ENCODE measurements around the gene QTRT2. TPM values are rescaled to one million over a fixed set of nuclear protein-coding genes. Genes with fewer than 3 reads are reported as not detected.

QTRT2 gene
- total and polyA plus RNA-seq, 4 donors = 4.3 to 11.3 (median 5.9) TPM

GRCh38 chr3:114011059-114011797, 45.3 kb upstream of the QTRT2 start:
- Histone ChIP-seq H3K9me3 (ENCODE audit: control insufficient read depth in 4 of 4, low read length in 3 of 4) (peaks cover 0 to under 1% (median 0%) of the 10 kb centered on the region in 4 donors), H3K27ac (ENCODE audit: low read depth in 1 of 2, low read length in 2 of 2) (no peak overlapping the region), H3K4me1 (ENCODE audit: control insufficient read depth in 4 of 4, insufficient read depth in 4 of 4, low read length in 3 of 4) (no peaks in the 10 kb centered on the region), H3K4me3 (ENCODE audit: low read depth in 1 of 3, low read length in 3 of 3) (no peak overlapping the region), H3K9ac (ENCODE audit: low read depth in 1 of 2, low read length in 2 of 2) (no peak overlapping the region), H3K27me3 (ENCODE audit: control insufficient read depth in 4 of 4, insufficient read depth in 4 of 4, low read length in 3 of 4) (no peaks in the 10 kb centered on the region), H3K36me3 (ENCODE audit: control insufficient read depth in 4 of 4, insufficient read depth in 3 of 4, low read depth in 1 of 4, low read length in 3 of 4) (peaks cover 0 to 3% (median 0%) of the 10 kb centered on the region in 4 donors)
- TF ChIP-seq TAF1 (conservative IDR thresholded peaks at IDR 0.05) = no peak
- TF ChIP-seq SP1 (IDR thresholded peaks at IDR 0.05) = no peak
- no peak for TF ChIP-seq HNF4A (conservative IDR thresholded peaks at IDR 0.05)
- no peak for TF ChIP-seq YY1 (IDR thresholded peaks at IDR 0.05)
- TF ChIP-seq HNF4G (IDR thresholded peaks at IDR 0.05) = no peak
- no peak for TF ChIP-seq GABPA (IDR thresholded peaks at IDR 0.05 in 1 of 2, conservative IDR thresholded peaks at IDR 0.05 in 1 of 2)
- TF ChIP-seq ZBTB33 (IDR thresholded peaks at IDR 0.05) = no peak
- no peak for TF ChIP-seq RXRA (IDR thresholded peaks at IDR 0.05)
- no peak for TF ChIP-seq NR2F2 (IDR thresholded peaks at IDR 0.05)
- no peak for TF ChIP-seq RAD21 (IDR thresholded peaks at IDR 0.05)
- no peak for TF ChIP-seq FOXA1 (IDR thresholded peaks at IDR 0.05)
- 92% methylated on average over 2 of the region's 2 CpGs for WGBS
- no peak for DNase-seq (ENCODE audit: low spot score)

DNA sequence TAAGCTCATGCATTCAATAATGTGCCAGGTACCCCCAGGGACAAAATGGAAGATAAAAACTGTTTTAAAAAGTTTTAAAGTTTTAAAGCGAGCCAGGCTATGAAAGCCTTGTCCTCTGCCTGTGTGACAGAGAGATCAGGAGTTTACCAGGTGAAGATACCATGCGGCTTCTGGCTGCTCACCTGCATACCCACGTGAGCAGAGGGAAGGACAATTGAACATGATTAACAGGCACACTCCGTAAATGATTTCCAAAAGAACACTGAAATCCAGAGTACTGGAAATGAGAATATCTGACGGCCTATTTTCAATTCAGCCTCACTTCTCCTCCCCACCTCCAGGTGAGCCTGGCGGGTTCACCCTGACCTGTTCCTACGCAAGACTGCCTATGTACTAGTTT, 42.3 kb upstream of the QTRT2 start:
- Histone ChIP-seq H3K27ac (ENCODE audit: low read depth in 1 of 2, low read length in 2 of 2) (no peak overlapping the region), H3K4me1 (ENCODE audit: control insufficient read depth in 4 of 4, insufficient read depth in 4 of 4, low read length in 3 of 4) (no peaks in the 10 kb centered on the region), H3K27me3 (ENCODE audit: control insufficient read depth in 4 of 4, insufficient read depth in 4 of 4, low read length in 3 of 4) (no peaks in the 10 kb centered on the region), H3K9ac (ENCODE audit: low read depth in 1 of 2, low read length in 2 of 2) (no peak overlapping the region), H3K9me3 (ENCODE audit: control insufficient read depth in 4 of 4, low read length in 3 of 4) (no peaks in the 10 kb centered on the region), H3K4me3 (ENCODE audit: low read depth in 1 of 3, low read length in 3 of 3) (no peak overlapping the region), H3K36me3 (ENCODE audit: control insufficient read depth in 4 of 4, insufficient read depth in 3 of 4, low read depth in 1 of 4, low read length in 3 of 4) (peaks cover 0 to 3% (median 0%) of the 10 kb centered on the region in 4 donors)
- TF ChIP-seq, protein P1, sequence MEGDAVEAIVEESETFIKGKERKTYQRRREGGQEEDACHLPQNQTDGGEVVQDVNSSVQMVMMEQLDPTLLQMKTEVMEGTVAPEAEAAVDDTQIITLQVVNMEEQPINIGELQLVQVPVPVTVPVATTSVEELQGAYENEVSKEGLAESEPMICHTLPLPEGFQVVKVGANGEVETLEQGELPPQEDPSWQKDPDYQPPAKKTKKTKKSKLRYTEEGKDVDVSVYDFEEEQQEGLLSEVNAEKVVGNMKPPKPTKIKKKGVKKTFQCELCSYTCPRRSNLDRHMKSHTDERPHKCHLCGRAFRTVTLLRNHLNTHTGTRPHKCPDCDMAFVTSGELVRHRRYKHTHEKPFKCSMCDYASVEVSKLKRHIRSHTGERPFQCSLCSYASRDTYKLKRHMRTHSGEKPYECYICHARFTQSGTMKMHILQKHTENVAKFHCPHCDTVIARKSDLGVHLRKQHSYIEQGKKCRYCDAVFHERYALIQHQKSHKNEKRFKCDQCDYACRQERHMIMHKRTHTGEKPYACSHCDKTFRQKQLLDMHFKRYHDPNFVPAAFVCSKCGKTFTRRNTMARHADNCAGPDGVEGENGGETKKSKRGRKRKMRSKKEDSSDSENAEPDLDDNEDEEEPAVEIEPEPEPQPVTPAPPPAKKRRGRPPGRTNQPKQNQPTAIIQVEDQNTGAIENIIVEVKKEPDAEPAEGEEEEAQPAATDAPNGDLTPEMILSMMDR (IDR thresholded peaks at IDR 0.05; ENCODE audit: low read depth, low read length, missing input control) = no peak
- no peak for TF ChIP-seq FOXA1 (IDR thresholded peaks at IDR 0.05)
- TF ChIP-seq SP1 (IDR thresholded peaks at IDR 0.05) = no peak
- TF ChIP-seq RXRA (IDR thresholded peaks at IDR 0.05) = no peak
- no peak for TF ChIP-seq JUND (IDR thresholded peaks at IDR 0.05)
- no peak for TF ChIP-seq TAF1 (conservative IDR thresholded peaks at IDR 0.05)
- WGBS = 96% methylated on average over 7 of the region's 7 CpGs
- DNase-seq (ENCODE audit: low spot score) = no peak

GRCh38 chr3:114019486-114019885, 37.1 kb upstream of the QTRT2 start:
- WGBS = 97% methylated on average over 2 of the region's 2 CpGs
- H3K4me1 ChIP-seq (ENCODE audit: control insufficient read depth in 4 of 4, insufficient read depth in 4 of 4, low read length in 3 of 4) = no peaks in the 10 kb centered on the region
- no peaks in the 10 kb centered on the region for H3K9me3 ChIP-seq (ENCODE audit: control insufficient read depth in 4 of 4, low read length in 3 of 4)
- H3K4me3 ChIP-seq (ENCODE audit: low read depth in 1 of 3, low read length in 3 of 3) = no peak overlapping the region
- no peaks in the 10 kb centered on the region for H3K27me3 ChIP-seq (ENCODE audit: control insufficient read depth in 4 of 4, insufficient read depth in 4 of 4, low read length in 3 of 4)
- H3K27ac ChIP-seq (ENCODE audit: low read depth in 1 of 2, low read length in 2 of 2) = no peak overlapping the region
- no peaks in the 10 kb centered on the region for H3K36me3 ChIP-seq (ENCODE audit: control insufficient read depth in 4 of 4, insufficient read depth in 3 of 4, low read depth in 1 of 4, low read length in 3 of 4)
- DNase-seq (ENCODE audit: low spot score) = no peak
- no peak overlapping the region for H3K9ac ChIP-seq (ENCODE audit: low read depth in 1 of 2, low read length in 2 of 2)
- TF ChIP-seq, protein P2, sequence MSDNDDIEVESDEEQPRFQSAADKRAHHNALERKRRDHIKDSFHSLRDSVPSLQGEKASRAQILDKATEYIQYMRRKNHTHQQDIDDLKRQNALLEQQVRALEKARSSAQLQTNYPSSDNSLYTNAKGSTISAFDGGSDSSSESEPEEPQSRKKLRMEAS (IDR thresholded peaks at IDR 0.05) = no peak
- TF ChIP-seq FOXA2 (IDR thresholded peaks at IDR 0.05) = no peak
- TF ChIP-seq SP1 (IDR thresholded peaks at IDR 0.05) = no peak
- TF ChIP-seq EGR1 (IDR thresholded peaks at IDR 0.05; ENCODE audit: low read depth in 2 of 2) = no peak
- TF ChIP-seq TAF1 (conservative IDR thresholded peaks at IDR 0.05) = no peak
- TF ChIP-seq NR2F2 (IDR thresholded peaks at IDR 0.05) = no peak
- no peak for TF ChIP-seq FOXA1 (IDR thresholded peaks at IDR 0.05)
- TF ChIP-seq RAD21 (IDR thresholded peaks at IDR 0.05) = no peak
- no peak for TF ChIP-seq HNF4A (conservative IDR thresholded peaks at IDR 0.05)
- no peak for TF ChIP-seq HNF4G (IDR thresholded peaks at IDR 0.05)
- TF ChIP-seq, protein P3, sequence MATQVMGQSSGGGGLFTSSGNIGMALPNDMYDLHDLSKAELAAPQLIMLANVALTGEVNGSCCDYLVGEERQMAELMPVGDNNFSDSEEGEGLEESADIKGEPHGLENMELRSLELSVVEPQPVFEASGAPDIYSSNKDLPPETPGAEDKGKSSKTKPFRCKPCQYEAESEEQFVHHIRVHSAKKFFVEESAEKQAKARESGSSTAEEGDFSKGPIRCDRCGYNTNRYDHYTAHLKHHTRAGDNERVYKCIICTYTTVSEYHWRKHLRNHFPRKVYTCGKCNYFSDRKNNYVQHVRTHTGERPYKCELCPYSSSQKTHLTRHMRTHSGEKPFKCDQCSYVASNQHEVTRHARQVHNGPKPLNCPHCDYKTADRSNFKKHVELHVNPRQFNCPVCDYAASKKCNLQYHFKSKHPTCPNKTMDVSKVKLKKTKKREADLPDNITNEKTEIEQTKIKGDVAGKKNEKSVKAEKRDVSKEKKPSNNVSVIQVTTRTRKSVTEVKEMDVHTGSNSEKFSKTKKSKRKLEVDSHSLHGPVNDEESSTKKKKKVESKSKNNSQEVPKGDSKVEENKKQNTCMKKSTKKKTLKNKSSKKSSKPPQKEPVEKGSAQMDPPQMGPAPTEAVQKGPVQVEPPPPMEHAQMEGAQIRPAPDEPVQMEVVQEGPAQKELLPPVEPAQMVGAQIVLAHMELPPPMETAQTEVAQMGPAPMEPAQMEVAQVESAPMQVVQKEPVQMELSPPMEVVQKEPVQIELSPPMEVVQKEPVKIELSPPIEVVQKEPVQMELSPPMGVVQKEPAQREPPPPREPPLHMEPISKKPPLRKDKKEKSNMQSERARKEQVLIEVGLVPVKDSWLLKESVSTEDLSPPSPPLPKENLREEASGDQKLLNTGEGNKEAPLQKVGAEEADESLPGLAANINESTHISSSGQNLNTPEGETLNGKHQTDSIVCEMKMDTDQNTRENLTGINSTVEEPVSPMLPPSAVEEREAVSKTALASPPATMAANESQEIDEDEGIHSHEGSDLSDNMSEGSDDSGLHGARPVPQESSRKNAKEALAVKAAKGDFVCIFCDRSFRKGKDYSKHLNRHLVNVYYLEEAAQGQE (IDR thresholded peaks at IDR 0.05) = no peak
- TF ChIP-seq ZBTB33 (IDR thresholded peaks at IDR 0.05) = no peak
- TF ChIP-seq YY1 (IDR thresholded peaks at IDR 0.05) = no peak
